Retinal pigment epithelial cell (primary cell): Measurements from ENCODE around the gene ODAD2.

ENCODE experiments used
- DNase-seq: peaks from one replicate; pipeline ENCODE4 v3.0.0-alpha.2; 2010; ENCODE audit warnings: low read depth
- H3K4me3 ChIP-seq: 2 replicates; pipeline ENCODE4 v1.5.1; 2011; ENCODE audit warnings: mild to moderate bottlenecking, low read length, control low read depth, moderate library complexity
- TF ChIP-seq, protein P1 (sequence below): conservative IDR thresholded peaks from 2 replicates; pipeline ENCODE4 v1.5.1; 2011; ENCODE audit warnings: low read depth, low read length, control low read depth, inconsistent platforms

The ODAD2 gene

DNA sequence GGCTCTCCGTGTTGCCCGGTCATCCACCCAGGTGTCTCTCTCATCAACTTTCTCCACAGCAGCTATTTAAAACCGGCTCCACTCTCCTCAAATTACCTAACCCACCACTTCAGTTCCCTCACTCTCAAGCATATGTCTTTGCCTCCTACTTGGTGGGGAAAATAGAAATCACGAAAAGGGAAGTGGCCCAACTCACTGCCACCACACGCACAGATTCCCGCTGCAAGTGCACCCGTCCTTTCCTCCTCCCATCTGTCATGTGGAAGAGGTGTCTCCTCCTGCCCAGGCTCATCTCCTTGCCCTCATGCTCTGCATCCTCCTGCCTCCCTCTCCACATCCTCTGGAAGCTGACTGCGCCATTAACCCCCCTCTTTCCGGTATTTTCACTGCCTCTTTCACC, 172.5 kb downstream of the ODAD2 start:
- TF ChIP-seq, protein P1, sequence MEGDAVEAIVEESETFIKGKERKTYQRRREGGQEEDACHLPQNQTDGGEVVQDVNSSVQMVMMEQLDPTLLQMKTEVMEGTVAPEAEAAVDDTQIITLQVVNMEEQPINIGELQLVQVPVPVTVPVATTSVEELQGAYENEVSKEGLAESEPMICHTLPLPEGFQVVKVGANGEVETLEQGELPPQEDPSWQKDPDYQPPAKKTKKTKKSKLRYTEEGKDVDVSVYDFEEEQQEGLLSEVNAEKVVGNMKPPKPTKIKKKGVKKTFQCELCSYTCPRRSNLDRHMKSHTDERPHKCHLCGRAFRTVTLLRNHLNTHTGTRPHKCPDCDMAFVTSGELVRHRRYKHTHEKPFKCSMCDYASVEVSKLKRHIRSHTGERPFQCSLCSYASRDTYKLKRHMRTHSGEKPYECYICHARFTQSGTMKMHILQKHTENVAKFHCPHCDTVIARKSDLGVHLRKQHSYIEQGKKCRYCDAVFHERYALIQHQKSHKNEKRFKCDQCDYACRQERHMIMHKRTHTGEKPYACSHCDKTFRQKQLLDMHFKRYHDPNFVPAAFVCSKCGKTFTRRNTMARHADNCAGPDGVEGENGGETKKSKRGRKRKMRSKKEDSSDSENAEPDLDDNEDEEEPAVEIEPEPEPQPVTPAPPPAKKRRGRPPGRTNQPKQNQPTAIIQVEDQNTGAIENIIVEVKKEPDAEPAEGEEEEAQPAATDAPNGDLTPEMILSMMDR: no peak
- no peak for DNase-seq
- no peak overlapping the region for H3K4me3 ChIP-seq

DNA sequence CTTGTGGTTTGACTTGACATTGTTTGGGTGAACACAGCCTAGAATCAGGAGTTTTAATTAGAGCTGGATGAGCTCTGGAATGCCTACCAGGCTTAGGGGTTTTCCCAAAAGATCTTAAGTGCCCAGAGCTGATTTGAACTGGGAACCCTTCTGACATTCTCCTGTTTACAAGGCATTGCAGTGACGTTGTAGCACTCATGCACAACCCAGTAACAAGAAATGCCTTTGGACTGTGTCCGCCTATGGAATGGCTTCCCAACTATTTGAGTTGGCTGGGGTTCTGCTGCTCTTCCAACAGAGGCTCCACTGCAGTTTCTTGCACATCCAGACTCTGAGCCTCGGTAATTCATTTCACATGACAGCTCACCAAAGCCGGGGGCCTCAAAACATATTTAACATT, 176.6 kb downstream of the ODAD2 start:
- TF ChIP-seq, protein P1: no peak
- H3K4me3 ChIP-seq: no peak overlapping the region
- peak; percentile 62 for DNase-seq

DNA sequence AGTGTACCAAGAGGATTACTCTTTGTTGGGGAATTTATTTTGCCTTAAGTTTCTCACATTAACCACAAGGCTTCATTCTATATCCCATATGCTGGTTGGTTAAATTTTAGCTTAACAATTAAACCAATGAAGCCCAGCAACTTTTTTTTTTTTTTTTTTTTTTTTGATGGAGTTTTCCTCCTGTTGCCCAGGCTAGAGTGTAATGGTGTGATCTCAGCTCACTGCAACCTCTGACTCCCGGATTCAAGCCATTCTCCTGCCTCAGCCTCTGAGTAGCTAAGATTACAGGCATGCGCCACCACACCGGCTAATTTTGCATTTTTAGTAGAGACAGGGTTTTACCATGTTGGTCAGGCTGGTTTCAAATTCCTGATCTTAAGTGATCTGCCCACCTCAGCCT, 178.2 kb downstream of the ODAD2 start:
- TF ChIP-seq, protein P1: no peak
- no peak overlapping the region for H3K4me3 ChIP-seq
- DNase-seq: peak; percentile 8

DNA sequence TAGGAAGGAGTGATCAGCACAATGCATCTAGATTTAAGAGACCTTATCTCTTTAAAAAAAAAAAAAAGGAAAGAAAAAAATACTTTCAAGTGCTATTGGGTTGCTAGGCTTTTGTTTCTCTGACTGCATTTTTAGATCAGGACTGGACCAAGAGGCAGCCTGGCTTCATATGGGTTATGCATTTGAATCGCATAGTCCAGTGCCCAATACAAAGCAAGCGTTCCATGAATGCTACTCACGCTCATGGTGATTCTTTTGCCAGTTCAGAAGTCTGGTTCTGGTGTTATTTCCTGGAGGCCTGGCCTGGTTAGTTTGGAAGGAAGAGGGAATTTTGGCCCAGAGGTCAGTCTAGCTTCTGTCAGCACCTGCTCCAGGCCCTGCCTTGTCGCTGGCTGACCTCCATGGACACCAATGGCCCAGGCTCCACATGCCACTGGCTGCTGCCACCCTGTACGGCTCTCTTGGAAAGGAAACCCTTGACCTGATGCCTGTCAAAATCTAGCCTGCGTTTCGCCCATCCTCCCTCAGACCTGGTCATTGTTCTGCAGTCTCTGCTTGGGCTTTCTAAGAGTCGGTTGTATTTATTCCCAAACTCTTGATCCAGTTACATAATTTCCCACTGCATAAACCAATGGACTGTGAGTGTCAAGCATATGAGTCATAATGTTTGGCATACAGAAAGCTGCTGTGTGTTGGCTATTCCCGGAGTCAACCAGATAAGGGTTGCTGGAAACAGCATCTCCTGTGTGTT, 178.9 kb downstream of the ODAD2 start:
- TF ChIP-seq, protein P1: no peak
- peak; percentile 87 for DNase-seq
- no peak overlapping the region for H3K4me3 ChIP-seq

DNA sequence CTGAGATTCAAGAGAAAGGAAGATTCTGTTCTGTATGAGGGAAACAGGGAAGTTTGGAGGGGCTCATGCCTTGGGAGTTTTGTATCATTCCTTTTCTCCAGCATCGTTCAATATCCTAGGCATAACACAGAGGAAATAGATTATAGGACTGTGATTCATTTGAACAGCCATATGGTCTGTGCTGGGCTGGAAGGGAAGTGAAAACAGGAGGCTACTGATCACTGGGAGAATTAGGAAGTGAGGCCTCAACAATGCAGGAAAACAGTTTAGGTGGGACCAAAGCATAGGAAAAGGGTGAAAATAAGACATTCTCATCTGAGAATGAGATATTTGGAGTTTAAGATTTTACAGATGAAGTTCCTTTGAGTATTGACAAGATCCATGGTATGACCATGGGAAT, 182.6 kb downstream of the ODAD2 start:
- no peak overlapping the region for H3K4me3 ChIP-seq
- TF ChIP-seq, protein P1: no peak
- DNase-seq: no peak

DNA sequence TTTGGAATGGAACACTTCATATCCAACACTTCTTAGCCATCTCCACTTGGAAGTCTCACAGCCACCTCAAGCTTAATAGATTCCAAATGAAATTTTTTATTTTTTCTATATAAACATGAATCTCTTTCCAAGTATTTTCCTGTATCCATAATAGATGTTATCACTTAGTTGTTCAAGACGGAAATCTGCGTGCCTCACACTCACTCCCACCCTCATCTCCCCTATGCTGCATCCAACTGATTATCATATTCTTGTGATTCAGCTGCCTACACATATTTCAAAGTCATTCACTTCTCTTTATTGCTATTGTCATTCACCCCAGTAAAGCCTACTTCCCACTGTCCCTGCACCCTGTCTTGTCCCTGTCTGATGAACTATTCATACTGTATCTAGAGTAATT, 183.0 kb downstream of the ODAD2 start:
- no peak overlapping the region for H3K4me3 ChIP-seq
- TF ChIP-seq, protein P1: no peak
- DNase-seq: no peak

DNA sequence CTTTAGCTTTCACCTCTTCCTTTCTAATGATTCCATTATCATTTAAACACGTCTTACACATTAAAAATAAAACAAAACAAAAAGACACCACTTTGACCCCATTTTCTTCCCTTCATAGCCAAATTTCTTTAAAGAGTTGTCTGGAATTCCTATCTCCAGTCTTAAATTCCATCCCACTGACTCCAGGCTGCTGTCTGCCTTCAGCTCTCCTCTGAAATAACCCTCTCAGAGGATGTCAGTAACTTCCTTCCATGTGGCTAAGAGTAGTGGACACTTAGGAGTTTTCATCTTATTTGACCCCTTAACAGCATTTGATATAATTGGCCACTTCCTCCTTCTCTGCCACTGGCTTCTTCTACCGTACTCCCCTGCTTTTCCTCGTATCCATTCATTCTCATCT, 183.6 kb downstream of the ODAD2 start:
- H3K4me3 ChIP-seq: no peak overlapping the region
- DNase-seq: no peak
- TF ChIP-seq, protein P1: no peak
